ENCODE measurements around the gene SCP2.

SCP2 gene

DNA sequence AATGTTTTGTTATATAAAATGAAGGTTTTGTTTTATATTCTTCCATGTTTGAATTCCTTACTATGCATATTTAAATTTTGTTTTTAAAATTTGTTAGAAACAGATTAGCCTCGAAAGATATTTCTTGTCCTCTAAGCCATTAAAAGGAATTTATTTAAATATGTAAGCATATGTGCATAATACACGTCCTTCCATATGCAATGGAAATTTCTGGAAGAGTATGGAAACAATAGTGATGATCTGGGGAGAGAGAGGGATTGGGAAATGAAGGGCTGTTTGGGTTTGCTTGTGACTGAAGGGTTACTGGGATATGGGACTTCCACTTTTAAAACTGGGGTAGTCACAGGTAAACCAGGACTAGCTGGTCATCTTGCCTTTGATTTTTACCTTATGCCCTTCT is 26.7 kb upstream of the SCP2 start:
- no peak overlapping the region for H3K4me2 ChIP-seq (ENCODE audit: low read length)
- H3K9me2 ChIP-seq (replicated peaks; ENCODE audit: control insufficient read depth, low read length) = no peaks in the 10 kb centered on the region
- H3F3A ChIP-seq (ENCODE audit: control insufficient read depth, insufficient read depth) = no peaks in the 10 kb centered on the region
- H4K20me1 ChIP-seq (ENCODE audit: control insufficient read depth, insufficient read depth, low read depth, low read length) = no peaks in the 10 kb centered on the region
- no peaks in the 10 kb centered on the region for H3K4me1 ChIP-seq (ENCODE audit: control insufficient read depth, low read length)
- no peak overlapping the region for H3K4me3 ChIP-seq (ENCODE audit: low read length)
- no peak overlapping the region for H3K27ac ChIP-seq (ENCODE audit: low read depth, low read length)
- H3K36me3 ChIP-seq (ENCODE audit: control insufficient read depth, low read length) = no peaks in the 10 kb centered on the region
- TF ChIP-seq, protein P1, sequence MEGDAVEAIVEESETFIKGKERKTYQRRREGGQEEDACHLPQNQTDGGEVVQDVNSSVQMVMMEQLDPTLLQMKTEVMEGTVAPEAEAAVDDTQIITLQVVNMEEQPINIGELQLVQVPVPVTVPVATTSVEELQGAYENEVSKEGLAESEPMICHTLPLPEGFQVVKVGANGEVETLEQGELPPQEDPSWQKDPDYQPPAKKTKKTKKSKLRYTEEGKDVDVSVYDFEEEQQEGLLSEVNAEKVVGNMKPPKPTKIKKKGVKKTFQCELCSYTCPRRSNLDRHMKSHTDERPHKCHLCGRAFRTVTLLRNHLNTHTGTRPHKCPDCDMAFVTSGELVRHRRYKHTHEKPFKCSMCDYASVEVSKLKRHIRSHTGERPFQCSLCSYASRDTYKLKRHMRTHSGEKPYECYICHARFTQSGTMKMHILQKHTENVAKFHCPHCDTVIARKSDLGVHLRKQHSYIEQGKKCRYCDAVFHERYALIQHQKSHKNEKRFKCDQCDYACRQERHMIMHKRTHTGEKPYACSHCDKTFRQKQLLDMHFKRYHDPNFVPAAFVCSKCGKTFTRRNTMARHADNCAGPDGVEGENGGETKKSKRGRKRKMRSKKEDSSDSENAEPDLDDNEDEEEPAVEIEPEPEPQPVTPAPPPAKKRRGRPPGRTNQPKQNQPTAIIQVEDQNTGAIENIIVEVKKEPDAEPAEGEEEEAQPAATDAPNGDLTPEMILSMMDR (IDR thresholded peaks at IDR 0.05; ENCODE audit: low read depth, low read length, poor library complexity, severe bottlenecking) = no peak
- no peak for TF ChIP-seq EZH2phosphoT487 (IDR thresholded peaks at IDR 0.05; ENCODE audit: borderline replicate concordance, low read length)
- no peaks in the 10 kb centered on the region for H3K9me3 ChIP-seq (ENCODE audit: control insufficient read depth, insufficient read depth, low read length)
- H3K79me2 ChIP-seq (ENCODE audit: control insufficient read depth, low read length) = no peaks in the 10 kb centered on the region
- peaks cover 3% of the 10 kb centered on the region; the same call in 1 of the 2 replicates for H3K27me3 ChIP-seq (ENCODE audit: control insufficient read depth, low read length)

DNA sequence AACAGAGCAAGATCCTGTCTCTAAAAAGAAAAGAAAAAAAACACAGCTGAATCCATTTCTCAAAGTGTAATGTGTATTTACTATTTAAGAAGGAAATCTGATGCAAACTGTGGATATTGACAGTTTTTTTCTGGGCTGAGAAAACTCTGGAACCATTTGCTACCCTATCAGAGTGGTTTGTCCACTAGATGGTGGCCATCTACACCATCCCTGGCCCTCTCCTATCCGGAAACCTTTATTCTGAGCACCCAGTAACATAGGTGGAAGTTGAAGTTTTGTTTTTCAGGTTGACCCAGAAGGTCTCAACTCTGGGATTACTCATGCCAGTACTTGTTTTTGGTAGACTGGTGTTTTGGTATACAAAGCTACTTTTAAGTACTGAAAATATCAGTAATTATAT is 25.7 kb upstream of the SCP2 start:
- Histone ChIP-seq H3K4me3 (ENCODE audit: low read length) (no peak overlapping the region), H3F3A (ENCODE audit: control insufficient read depth, insufficient read depth) (no peaks in the 10 kb centered on the region)

DNA sequence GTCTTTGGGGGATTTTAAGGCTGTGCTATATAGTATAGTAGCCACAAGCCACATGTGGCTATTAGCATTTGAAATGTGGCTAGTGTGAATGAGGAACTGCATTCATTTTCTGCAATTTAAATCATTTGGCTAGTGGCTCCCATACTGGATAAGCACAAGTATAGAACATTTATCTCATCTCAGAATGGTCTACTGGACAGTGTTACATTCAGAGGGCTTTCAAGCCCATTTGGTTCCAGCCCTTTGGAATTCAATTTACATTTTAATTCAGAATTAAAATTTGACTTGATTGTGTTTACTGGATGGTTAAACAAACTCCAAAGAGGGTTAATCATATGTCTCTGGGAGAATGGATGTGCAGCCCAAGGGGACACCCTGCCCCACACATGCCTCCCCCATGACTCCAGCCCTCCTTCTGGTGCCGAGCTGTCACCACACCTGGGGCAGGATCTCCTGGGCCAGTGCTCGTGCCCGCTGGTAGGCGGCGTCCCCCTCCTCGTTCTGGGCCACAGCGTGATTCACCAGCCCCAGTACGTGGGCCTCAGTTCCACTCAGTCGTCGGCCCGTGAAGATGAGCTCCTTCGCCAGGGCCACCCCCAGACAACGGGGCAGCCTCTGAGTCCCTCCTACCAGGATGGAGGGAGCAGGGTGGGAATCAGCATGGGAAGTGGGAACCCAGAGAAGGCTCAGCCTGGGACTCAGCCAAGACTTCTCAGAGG is 22.7 kb upstream of the SCP2 start:
- Histone ChIP-seq H3K27me3 (ENCODE audit: control insufficient read depth, low read length) (peaks cover 3% of the 10 kb centered on the region; the same call in 1 of the 2 replicates), H3K9me3 (ENCODE audit: control insufficient read depth, insufficient read depth, low read length) (no peaks in the 10 kb centered on the region), H4K20me1 (ENCODE audit: control insufficient read depth, insufficient read depth, low read depth, low read length) (no peaks in the 10 kb centered on the region), H3K27ac (ENCODE audit: low read depth, low read length) (no peak overlapping the region), H3K79me2 (ENCODE audit: control insufficient read depth, low read length) (no peaks in the 10 kb centered on the region), H3F3A (ENCODE audit: control insufficient read depth, insufficient read depth) (no peaks in the 10 kb centered on the region), H3K36me3 (ENCODE audit: control insufficient read depth, low read length) (no peaks in the 10 kb centered on the region), H3K4me2 (ENCODE audit: low read length) (no peak overlapping the region), H3K9me2 (replicated peaks; ENCODE audit: control insufficient read depth, low read length) (no peaks in the 10 kb centered on the region), H3K4me3 (ENCODE audit: low read length) (no peak overlapping the region), H3K4me1 (ENCODE audit: control insufficient read depth, low read length) (no peaks in the 10 kb centered on the region)
- TF ChIP-seq, protein P1 (IDR thresholded peaks at IDR 0.05; ENCODE audit: low read depth, low read length, poor library complexity, severe bottlenecking) = no peak
- no peak for TF ChIP-seq EZH2phosphoT487 (IDR thresholded peaks at IDR 0.05; ENCODE audit: borderline replicate concordance, low read length)

More for the DNA sequence above, 25.7 kb upstream of the SCP2 start:
- H3K36me3 ChIP-seq (ENCODE audit: control insufficient read depth, low read length) = no peaks in the 10 kb centered on the region
- H3K4me1 ChIP-seq (ENCODE audit: control insufficient read depth, low read length) = no peaks in the 10 kb centered on the region
- no peaks in the 10 kb centered on the region for H3K9me2 ChIP-seq (replicated peaks; ENCODE audit: control insufficient read depth, low read length)
- no peak overlapping the region for H3K27ac ChIP-seq (ENCODE audit: low read depth, low read length)
- TF ChIP-seq EZH2phosphoT487 (IDR thresholded peaks at IDR 0.05; ENCODE audit: borderline replicate concordance, low read length) = no peak
- TF ChIP-seq, protein P1 (IDR thresholded peaks at IDR 0.05; ENCODE audit: low read depth, low read length, poor library complexity, severe bottlenecking) = no peak
- no peaks in the 10 kb centered on the region for H3K79me2 ChIP-seq (ENCODE audit: control insufficient read depth, low read length)
- H3K4me2 ChIP-seq (ENCODE audit: low read length) = no peak overlapping the region
- H4K20me1 ChIP-seq (ENCODE audit: control insufficient read depth, insufficient read depth, low read depth, low read length) = no peaks in the 10 kb centered on the region
- peaks cover 3% of the 10 kb centered on the region; the same call in 1 of the 2 replicates for H3K27me3 ChIP-seq (ENCODE audit: control insufficient read depth, low read length)
- H3K9me3 ChIP-seq (ENCODE audit: control insufficient read depth, insufficient read depth, low read length) = no peaks in the 10 kb centered on the region

All from DOHH2 (cell line).